ENCODE measurements around the gene ACAA2.

DNA sequence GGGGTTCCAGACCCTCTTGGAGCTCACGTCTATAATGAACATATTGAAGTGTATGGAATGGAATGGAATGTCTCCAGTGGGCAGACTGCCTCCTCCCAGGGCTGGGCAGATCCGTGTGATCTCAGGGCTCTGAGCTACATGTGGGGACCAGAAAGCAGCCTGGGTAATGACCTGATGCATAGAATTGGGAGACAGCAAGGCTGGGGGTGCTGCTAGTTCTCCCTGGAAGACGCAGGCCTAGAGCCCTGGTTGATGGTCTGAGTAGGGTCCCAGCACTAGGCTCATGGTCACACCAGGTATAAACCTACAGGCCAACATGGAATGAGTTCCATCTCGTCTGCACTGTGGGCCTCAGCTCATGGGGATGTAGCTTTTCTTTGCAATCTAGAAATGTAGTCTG is 46.7 kb downstream of the ACAA2 start:
- no peak for TF ChIP-seq POLR2AphosphoS5 (IDR thresholded peaks at IDR 0.05; ENCODE audit: low read depth, low read length)
- no peak for TF ChIP-seq POLR2A (IDR thresholded peaks at IDR 0.05; ENCODE audit: low read depth, low read length)
- no peak for TF ChIP-seq TAF1 (IDR thresholded peaks at IDR 0.05; ENCODE audit: borderline replicate concordance, low read depth, low read length)

Data from GM12892 (cell line).